GM19239 (cell line): ENCODE results near the gene HLA-DPA1.

Experiments
- DNase-seq: peaks from one replicate; pipeline ENCODE4 v3.0.0; 2011; ENCODE audit warnings: low spot score; ENCODE audit not compliant: insufficient read length
- FAIRE-seq: peaks from 2 replicates; lab custom pipeline; 2011; peaks lifted over from hg19 to GRCh38; lab: Jason Lieb, UNC

The HLA-DPA1 gene

DNA sequence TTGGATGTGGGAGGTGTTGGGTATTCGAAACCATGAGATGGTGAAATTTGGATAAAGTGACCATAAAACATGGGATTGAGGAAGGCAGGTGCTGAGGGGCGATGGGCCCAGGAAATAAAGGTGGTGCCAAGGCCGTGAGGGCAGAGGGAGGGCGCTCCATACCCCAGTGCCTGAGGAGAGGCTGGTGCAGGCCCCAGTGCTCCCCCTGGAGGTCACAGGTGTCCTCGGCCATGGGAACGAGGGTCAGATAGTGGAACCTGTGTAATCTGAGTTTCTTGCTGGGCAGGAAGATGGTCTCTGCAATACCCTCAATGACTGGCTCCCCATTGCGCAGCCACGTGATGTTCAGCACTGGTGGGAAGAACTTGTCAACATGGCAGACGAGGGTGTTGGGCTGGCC is 18.5 kb upstream of the HLA-DPA1 start:
- FAIRE-seq (peak; percentile 47), DNase-seq (no peak)

DNA sequence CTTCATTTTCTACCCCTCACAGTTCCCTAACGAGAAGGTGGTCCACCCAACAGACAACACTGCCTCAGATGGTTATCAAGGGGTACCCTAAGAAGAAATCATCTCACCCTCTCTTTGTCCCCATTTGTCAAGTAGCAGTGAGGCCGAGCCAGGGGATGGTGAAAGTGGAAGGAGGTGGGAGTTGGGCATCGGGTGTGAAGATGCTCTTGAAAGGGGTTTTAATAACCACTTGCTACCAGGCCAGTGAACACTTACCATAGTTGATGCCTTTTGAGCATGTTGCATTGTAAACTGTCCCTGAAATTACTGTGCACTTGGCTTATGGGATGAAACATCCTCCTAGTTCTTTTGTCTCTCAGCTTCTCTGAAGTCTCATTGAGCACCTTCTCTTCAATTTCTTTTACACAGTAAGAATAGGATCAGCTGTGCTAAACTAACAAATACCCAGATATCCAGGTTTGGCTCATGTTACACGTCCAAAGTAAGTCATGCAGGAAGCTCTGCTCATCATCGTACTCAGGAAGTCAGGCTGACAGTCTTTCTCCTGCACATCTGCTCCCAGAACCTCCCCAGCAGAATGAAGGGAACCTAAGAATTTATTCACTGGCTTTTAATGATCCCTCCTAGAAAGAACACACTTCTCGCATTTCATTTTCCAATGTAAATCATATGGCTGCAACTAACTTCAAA is 15.6 kb upstream of the HLA-DPA1 start:
- peak; percentile 54 for FAIRE-seq
- no peak for DNase-seq

DNA sequence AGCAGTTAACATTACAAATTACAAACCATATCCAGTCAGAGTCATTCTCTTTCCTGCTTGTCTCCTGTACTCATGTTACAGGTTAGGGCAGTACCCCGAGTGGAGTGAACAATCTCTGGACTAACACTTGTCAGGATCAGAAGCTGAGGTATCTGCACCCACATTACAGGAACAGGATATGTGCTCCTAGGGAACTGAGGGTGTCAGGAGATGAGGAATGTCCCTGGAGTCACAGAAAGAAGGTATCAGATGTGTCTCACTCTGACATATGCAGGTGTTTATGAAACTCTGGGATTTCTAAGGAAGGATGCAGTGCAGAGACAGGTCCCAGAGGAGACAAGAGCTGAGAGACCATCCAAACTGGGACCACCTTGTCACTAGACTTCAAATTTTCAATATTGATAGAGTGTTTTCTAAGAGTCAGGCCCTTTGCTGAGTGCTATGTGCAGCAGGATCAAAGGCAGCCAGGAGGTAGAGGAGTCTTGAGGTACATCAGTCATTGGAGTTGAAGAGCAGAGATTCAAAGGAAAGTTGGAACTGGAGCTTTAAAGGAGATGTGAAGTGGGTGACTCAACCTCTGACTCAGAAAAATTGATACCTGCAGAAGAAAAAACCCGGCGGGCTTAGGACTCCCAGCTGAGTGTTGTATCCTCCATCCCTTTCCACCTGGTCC is 14.9 kb upstream of the HLA-DPA1 start:
- DNase-seq, result no peak
- FAIRE-seq, result no peak

DNA sequence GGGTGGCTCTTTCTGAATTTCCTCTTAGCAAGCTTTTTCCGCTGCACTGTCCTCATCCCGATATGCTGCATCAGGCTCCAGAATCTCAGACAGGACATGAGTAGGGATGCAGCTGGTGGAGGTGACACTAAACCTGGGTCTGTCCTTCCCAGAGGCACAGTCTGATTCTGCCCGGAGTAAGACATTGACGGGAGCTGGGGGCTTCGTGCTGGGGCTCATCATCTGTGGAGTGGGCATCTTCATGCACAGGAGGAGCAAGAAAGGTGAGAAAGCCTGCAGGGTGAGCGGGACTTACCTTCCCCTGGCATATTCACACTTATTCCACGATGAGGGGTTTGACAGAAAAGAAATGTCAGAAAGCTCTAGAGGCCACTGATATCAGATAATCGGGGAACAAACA is 12.2 kb upstream of the HLA-DPA1 start:
- FAIRE-seq, result no peak
- no peak for DNase-seq

DNA sequence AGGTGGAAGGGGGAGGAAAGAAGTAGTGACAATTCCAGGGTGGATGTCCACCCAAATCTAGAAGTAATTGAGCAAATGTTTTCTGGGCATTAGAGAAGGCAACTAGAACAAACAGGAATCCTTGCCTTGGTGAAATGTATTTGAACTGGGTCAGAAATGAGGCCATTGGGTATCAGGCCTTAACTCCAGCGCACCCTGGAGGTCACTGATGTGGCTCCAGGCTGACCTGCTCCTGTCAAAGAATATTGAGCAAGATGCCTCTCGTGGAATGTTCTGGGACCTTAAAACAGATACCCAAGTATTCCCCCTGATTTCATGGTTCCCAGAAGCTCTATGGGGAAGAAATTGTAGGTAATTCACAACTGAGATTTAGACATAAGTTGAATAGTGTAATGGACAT is 9.3 kb upstream of the HLA-DPA1 start:
- DNase-seq (peak; percentile 37), FAIRE-seq (peak; percentile 87)

DNA sequence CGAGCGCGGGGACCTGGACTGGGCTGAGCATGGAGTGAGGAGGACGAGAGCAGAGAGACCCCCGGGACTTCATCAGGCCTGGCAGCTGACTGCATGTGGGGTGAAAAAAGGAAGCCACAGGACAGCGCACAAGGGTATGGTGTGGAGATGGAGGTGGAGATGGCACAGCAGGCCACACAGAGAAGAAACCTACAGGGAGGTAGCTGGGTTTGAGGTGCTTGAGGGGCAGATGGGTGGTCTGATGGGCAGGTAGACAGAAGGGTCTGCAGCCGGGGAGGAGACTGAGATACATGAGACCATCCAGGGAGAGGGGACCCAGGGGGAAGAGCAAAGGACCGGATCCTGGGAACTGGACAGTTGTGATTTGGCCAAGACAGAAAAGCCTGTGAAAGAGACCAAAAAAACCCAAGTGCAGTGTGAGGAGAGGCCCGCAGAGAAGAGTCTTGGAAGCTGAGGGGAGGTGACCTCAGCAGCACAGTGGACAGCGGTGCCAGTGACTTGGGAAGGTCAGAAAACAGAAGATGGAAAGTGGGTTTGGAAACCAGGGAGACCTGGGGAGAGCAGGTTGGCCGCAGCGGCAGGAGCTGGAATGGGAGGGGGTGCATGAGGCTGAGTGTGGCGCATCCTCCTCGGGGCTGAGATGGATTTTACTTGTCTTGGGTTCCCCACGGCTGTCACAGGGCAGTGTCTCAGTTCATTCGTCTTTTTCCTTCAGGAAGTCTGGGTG is 7.8 kb upstream of the HLA-DPA1 start:
- FAIRE-seq, result no peak
- DNase-seq, result no peak

DNA sequence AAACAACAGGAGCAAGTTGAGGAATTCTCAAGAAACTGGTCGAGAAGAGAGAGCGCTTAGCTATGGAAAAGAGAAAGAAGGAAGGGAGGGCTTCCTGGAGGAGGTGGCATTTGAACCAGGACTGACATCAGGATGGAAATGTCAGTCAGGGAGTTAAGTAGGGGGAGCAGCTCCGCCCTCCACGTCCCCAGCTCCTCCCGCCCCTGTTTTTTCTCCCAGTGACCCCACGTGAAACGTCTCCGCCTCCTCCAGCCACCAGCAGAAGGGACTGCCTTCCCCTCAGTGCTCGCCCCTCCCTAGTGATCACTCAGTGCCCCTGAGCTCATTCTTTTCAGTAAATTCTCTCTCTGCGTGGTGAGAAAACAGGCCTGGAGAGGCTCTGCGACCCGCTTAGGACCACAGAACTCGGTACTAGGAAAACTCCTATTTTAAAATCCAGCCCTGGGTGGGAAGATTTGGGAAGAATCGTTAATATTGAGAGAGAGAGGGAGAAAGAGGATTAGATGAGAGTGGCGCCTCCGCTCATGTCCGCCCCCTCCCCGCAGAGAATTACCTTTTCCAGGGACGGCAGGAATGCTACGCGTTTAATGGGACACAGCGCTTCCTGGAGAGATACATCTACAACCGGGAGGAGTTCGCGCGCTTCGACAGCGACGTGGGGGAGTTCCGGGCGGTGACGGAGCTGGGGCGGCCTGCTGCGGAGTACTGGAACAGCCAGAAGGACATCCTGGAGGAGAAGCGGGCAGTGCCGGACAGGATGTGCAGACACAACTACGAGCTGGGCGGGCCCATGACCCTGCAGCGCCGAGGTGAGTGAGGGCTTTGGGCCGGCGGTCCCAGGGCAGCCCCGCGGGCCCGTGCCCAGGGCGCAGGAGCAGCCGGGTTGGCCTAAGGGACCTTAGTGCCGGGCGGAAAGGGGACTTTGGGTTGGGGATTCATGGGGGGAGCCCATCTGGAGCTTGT is 7.0 kb upstream of the HLA-DPA1 start:
- DNase-seq, result no peak
- FAIRE-seq, result no peak

DNA sequence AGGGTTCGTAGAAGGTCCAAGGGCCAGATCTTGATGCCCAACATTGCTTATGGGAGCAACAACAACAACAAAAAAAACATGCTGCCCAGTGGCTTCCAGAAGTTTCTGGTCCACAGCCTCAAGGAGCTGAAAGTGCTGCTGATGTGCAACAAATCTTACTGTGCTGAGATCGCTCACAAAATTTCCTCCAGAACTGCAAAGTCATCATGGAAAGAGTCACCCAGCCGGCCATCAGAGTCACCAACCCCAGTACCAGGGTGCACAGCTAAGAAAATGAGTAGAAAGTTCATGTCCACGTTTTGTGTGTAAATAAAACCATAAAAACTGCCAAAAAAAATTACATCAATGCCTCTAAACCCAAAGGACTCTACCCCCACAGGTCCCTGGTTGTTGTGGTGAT is 6.1 kb upstream of the HLA-DPA1 start:
- no peak for FAIRE-seq
- no peak for DNase-seq

DNA sequence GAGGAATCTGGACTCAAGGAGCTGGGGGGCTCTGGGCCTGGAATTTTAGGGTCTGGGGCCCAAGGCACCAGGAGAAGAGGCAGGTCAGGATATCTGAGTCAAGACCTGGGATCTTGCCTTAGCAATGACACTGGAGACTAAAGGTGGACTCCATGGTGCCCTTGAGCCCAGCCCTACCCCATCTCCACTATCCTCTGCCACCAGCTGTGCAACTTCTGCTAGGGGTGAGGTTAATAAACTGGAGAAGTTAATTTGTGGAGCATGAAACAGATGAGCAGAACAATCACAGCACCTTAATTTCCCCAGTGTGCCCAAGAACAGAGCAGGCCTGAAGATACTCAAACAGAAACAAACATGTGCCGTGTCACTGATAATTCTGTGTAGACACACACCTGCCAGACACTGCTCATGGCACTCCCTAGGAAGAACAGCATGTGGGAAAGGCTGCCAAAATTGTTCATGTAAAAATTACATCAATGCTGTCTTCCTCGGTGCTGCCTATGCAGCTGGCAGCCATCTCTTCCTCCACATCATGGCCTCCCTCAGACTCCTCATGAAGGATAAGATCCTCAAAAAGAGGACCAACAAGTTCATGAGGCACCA is 5.6 kb upstream of the HLA-DPA1 start:
- DNase-seq (no peak), FAIRE-seq (peak; percentile 65)

DNA sequence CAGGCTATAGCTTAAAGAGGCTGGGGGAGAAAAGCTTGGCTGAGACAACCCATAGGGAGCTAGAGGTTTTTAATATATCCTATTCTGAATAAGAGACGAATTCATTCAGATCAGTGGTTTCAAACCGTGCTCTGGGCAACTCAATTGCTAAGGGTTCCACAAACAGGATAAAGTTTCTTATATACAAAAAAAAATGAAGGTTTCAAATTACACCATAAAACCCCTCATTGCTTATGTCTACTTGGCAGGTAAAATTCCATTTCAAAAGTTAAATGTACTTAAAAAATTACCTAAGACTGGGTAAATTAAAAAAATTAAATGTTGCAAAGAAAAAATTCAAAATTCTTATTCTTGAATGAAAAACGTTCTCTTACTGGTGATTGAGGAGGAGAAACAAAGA is 5.0 kb upstream of the HLA-DPA1 start:
- DNase-seq, result no peak
- FAIRE-seq, result no peak

DNA sequence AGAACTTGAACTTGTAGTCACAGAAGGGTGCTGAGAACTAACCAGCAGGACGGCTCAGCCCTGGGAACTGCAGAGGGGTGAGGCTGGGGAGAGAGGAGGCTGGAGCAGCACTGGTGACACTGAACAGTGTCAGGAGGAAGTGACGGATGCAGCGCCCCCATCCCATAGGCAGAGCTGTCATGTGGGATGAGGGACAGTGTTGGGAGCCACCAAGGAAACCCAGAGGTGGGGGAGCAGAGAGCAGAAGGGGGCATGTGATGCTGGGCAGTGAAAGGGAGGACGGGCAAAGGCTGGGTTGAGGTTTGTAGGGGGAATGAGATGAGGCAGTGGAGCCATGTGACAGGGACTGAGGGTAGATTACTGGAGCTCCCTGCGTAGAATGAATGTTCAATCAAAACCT is 4.5 kb upstream of the HLA-DPA1 start:
- DNase-seq, result no peak
- peak; percentile 86 for FAIRE-seq

DNA sequence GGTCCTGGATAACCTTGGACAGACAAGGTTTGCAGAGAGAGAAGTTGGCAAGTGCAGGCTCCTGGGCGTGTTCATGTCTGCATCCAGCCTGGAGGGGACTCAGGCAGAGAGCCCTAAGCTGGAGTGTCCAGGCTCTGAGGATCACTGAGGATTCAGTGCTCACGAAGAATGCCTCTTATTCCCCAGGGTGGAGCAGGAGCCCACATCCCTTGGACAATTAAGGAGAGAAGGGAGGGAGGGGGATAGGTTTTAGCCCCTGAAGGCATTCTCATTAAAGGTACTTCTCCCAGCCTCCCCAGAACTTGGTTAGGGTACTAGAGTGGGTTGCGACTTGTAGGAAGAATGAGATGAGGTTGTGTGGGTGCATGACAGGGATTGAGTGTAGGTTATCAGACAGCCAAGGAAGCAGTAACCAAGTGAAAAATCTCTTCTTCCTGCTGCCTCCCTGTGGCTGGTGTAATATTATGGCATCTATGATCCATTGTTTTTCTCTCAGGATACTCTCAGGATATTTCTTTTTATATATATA is 3.0 kb upstream of the HLA-DPA1 start:
- DNase-seq, result no peak
- peak; percentile 42 for FAIRE-seq

DNA sequence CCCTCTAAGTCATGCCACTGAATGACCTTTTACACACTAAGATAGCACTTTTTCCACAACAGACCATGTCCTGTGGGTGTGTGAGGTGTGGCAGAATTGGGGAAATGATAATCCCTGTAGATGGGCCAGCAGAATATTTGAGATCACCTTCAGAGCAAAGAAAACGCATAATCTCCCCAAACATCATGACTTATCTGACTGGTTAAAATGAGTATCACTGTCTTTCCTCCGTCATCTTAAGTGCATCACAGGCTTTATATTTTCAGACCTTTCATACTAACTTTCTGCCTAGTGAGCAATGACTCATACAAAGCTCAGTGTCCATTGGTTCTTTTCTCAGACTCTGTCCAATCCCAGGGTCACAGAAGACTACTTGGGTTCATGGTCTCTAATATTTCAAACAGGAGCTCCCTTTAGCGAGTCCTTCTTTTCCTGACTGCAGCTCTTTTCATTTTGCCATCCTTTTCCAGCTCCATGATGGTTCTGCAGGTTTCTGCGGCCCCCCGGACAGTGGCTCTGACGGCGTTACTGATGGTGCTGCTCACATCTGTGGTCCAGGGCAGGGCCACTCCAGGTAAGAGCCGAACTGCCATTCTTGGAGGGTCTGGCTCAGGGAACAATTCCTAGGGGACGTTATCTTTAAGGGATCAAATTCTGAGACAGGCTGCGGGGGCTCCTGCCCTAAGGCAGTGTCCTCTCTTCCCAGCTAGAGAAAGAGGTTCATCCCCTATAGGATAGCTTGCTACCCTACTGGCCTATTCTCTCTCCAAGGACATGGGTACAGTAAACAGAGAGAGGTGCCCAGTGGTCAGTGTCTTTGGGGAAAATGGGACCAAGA is 2.3 kb upstream of the HLA-DPA1 start, which contains the start of gene HLA-DPB1:
TSS of gene HLA-DPB1 (plus strand) at position 423 of the 838 bp plus-strand sequence. CDS start at position 475, 52 bp downstream.
- peak; percentile 99 for FAIRE-seq

DNA sequence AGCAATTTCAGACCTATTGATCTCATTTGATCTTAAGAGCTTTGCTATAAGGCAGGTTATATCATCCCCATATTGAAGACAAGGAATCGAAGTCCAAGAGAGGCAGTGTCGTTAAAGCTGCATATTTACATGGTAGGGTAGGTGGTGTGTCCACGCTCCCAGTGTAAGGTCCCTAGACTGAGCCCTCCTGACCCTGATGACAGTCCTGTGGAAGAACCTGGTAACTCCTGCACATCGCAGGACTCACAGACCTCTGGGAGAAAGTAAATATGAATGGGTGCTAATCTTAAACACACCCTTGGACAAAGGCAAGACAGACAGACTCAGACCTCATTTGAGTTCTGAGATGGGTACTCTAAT is 1.7 kb upstream of the HLA-DPA1 start:
- FAIRE-seq, result no peak

More for the DNA sequence above, 2.3 kb upstream of the HLA-DPA1 start, which contains the start of gene HLA-DPB1:
- DNase-seq, result peak; percentile 68

DNA sequence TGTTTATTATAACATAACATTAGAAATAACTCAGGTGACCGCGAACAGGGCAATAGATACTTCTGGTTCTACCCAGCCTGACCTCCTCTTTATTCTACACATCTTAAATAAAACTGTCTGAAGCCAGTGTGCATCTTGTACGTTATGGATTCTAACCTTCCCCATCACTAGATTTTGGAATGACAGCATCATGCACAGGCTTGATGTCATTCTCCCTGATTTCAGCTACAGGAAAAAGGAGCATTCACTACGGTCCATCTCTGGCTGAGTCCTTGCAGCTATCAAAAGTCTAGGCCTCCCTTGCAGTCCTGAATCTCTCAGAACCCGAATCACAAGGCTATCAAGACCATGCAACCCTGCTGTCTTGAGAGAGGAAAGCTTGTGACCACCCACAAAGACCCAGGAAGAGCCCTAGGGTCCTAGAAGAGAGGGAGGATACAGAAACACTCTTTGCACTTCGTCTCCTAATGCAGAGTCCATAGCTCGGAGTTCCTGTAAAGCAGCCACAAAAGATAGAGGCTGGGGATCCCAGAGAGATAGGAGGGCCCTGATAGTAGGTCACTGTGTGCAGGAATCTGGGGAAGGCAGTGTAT is 845 bp downstream of the HLA-DPA1 start:
- no peak for DNase-seq

More for the DNA sequence above, 1.7 kb upstream of the HLA-DPA1 start:
- no peak for DNase-seq

DNA sequence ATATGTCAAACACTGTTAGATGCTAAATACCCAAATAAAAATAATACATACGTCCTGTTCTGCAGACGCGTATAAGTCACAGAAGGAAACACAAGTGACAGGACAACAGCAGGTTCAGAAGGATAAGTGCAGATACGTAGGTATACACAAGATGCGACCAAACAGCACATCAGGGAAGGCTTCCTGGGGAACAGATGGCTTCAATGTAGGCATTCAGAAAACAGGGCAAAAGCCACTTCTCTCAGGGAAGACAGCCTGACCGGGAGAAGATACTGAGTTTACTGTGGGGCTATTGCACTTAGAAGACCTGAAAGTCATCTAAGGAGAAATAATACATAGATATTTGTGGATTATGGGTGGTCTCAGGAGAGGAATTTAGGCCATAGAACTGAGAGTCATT is 1.9 kb downstream of the HLA-DPA1 start:
- no peak for DNase-seq
- peak; percentile 95 for FAIRE-seq

More for the DNA sequence above, 845 bp downstream of the HLA-DPA1 start:
- FAIRE-seq, result peak; percentile 90

DNA sequence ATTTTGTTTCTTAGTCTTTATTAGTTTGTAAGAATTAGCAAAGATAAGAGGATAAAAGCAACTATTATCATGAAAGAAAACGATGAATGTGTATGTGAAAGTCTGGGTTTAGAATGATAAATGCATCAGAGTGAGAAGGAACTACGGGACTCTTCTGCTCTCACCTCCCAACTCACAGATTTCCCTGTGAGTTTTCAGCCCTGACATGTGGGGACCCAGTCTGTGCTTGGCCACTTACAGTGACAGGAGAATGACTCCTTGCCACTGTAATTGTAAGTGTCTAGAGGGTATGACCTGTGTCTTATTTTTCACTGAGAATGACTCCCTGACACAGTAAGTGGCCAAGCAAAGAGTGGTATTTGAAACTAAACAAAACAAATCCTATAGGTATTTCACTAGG is 2.5 kb downstream of the HLA-DPA1 start:
- peak; percentile 54 for FAIRE-seq

More for the DNA sequence above, 2.5 kb downstream of the HLA-DPA1 start:
- DNase-seq, result no peak
